KMS-11 (cell line): ENCODE data around the gene BANF2.

ENCODE experiments used
- H2AFZ ChIP-seq: fragments of 200-600 bp; sonication (generic); 2 replicates; pipeline ENCODE4 v1.6.1; 2016; ENCODE audit warnings: antibody characterized with exemption, mixed run types, low read depth
- H3K27ac ChIP-seq: fragments of 200-600 bp; sonication (generic); 2 replicates; pipeline ENCODE4 v1.6.1; 2016; ENCODE audit warnings: mild to moderate bottlenecking, mixed run types
- H3K27me3 ChIP-seq: fragments of 200-600 bp; sonication (generic); 2 replicates; pipeline ENCODE4 v1.6.1; 2017; ENCODE audit warnings: mild to moderate bottlenecking, low read depth, mixed run types, moderate library complexity; ENCODE audit not compliant: insufficient read depth
- H3K36me3 ChIP-seq: fragments of 200-600 bp; sonication (generic); 2 replicates; pipeline ENCODE4 v1.6.1; 2017; ENCODE audit warnings: mild to moderate bottlenecking, mixed run types; ENCODE audit not compliant: insufficient read depth
- H3K4me1 ChIP-seq: fragments of 200-600 bp; sonication (generic); 2 replicates; pipeline ENCODE4 v1.6.1; 2016; ENCODE audit warnings: mild to moderate bottlenecking, low read depth, mixed run types; ENCODE audit not compliant: poor library complexity, severe bottlenecking
- H3K4me2 ChIP-seq: fragments of 200-600 bp; sonication (generic); 2 replicates; pipeline ENCODE4 v1.7.0; 2016; ENCODE audit warnings: mild to moderate bottlenecking, mixed run types
- H3K4me3 ChIP-seq: fragments of 200-600 bp; sonication (generic); IDR thresholded peaks from 2 replicates; pipeline ENCODE4 v1.6.1; 2017; ENCODE audit warnings: low read depth, low read length, mixed read lengths; ENCODE audit not compliant: insufficient read depth
- H3K79me2 ChIP-seq: fragments of 200-600 bp; sonication (generic); 2 replicates; pipeline ENCODE4 v1.6.1; 2016; ENCODE audit warnings: low read depth, mixed run types; ENCODE audit not compliant: insufficient read depth
- H3K9ac ChIP-seq: fragments of 200-600 bp; sonication (generic); 2 replicates; pipeline ENCODE4 v1.6.1; 2016; ENCODE audit warnings: mild to moderate bottlenecking, mixed run types
- H4K20me1 ChIP-seq: fragments of 200-600 bp; sonication (generic); 2 replicates; pipeline ENCODE4 v1.6.1; 2016; ENCODE audit warnings: mild to moderate bottlenecking, mixed run types; ENCODE audit not compliant: insufficient read depth
- TF ChIP-seq, protein P1 (sequence below): fragments of 200-600 bp; sonication (generic); conservative IDR thresholded peaks from 2 replicates; pipeline ENCODE4 v1.6.1; 2017; ENCODE audit warnings: low read depth, mild to moderate bottlenecking, antibody characterized with exemption, low read length, moderate library complexity, mixed read lengths

BANF2 gene

DNA sequence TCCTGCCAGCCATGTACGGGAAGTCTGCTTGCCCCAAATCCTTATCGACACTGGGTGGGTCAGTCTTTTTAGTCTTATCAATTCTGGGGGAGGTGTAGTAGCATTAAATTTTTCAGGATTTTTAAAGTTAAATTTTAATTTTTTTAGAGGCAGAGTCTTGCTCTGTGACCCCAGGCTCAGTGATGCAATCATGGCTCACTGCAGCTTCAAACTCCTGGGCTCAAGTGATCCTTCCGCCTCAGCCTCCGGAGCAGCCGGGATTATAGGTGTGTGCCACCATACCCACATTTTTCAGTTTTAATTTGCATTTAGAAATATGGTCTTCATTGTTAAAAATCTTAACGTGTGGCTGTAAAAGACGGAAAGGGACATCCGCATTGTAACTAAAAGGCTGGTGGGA is 51.9 kb downstream of the BANF2 start:
- TF ChIP-seq, protein P1, sequence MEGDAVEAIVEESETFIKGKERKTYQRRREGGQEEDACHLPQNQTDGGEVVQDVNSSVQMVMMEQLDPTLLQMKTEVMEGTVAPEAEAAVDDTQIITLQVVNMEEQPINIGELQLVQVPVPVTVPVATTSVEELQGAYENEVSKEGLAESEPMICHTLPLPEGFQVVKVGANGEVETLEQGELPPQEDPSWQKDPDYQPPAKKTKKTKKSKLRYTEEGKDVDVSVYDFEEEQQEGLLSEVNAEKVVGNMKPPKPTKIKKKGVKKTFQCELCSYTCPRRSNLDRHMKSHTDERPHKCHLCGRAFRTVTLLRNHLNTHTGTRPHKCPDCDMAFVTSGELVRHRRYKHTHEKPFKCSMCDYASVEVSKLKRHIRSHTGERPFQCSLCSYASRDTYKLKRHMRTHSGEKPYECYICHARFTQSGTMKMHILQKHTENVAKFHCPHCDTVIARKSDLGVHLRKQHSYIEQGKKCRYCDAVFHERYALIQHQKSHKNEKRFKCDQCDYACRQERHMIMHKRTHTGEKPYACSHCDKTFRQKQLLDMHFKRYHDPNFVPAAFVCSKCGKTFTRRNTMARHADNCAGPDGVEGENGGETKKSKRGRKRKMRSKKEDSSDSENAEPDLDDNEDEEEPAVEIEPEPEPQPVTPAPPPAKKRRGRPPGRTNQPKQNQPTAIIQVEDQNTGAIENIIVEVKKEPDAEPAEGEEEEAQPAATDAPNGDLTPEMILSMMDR, result no peak
- Histone ChIP-seq H3K4me3 (no peak overlapping the region), H3K4me1 (no peaks in the 10 kb centered on the region), H3K36me3 (no peaks in the 10 kb centered on the region), H3K4me2 (no peak overlapping the region), H3K9ac (no peak overlapping the region), H3K27me3 (no peaks in the 10 kb centered on the region), H4K20me1 (no peaks in the 10 kb centered on the region), H3K79me2 (no peaks in the 10 kb centered on the region), H2AFZ (no peak overlapping the region), H3K27ac (no peak overlapping the region)

DNA sequence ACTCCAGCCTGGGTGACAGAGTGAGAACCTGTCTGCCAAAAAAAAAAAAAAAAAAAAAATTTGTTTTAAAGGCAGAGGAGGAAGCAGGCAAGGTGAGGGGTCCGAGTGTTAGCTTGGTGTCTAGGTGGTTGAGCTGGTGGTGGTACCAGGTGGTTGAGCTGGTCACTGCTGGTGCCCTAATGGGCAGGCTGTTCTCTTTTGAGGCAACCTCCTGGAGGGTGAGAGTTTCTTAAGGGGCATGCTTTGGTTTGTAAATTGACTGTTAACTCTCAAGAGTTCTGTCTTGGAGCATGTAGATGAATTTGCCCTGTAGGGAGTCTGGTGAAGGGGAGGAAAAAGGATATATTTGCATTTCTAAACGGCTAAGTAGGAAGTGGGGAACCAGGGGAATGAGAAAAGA is 52.7 kb downstream of the BANF2 start:
- no peak overlapping the region for H2AFZ ChIP-seq
- no peaks in the 10 kb centered on the region for H3K27me3 ChIP-seq
- no peak overlapping the region for H3K4me3 ChIP-seq
- no peak overlapping the region for H3K4me2 ChIP-seq
- no peaks in the 10 kb centered on the region for H3K36me3 ChIP-seq
- no peaks in the 10 kb centered on the region for H4K20me1 ChIP-seq
- H3K4me1 ChIP-seq, result no peaks in the 10 kb centered on the region
- H3K9ac ChIP-seq, result no peak overlapping the region
- no peaks in the 10 kb centered on the region for H3K79me2 ChIP-seq
- H3K27ac ChIP-seq, result no peak overlapping the region
- TF ChIP-seq, protein P1, result no peak

DNA sequence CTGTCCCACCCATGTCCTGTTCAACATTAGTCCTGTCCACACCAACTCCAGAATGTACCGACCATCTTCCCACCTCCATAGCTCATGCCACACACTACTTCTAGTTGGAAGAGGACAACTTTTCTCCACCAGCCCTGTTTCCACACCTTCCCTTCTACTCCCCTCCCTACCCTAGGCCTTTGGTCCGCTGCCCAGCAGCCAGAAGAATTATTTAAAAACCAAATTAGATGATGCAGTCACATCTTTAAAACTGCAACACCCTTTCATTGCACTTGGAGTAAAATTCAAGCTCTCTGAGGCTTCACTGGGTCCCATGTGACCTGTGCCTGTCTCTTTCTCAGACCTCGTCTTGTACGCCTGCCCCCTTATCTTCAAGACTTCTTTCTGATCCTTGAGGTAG is 53.8 kb downstream of the BANF2 start:
- Histone ChIP-seq H3K4me2 (no peak overlapping the region), H3K4me3 (no peak overlapping the region), H3K36me3 (no peaks in the 10 kb centered on the region), H3K9ac (no peak overlapping the region), H3K27ac (no peak overlapping the region), H3K4me1 (no peaks in the 10 kb centered on the region), H2AFZ (no peak overlapping the region), H4K20me1 (no peaks in the 10 kb centered on the region), H3K27me3 (no peaks in the 10 kb centered on the region), H3K79me2 (no peaks in the 10 kb centered on the region)
- TF ChIP-seq, protein P1, result no peak

DNA sequence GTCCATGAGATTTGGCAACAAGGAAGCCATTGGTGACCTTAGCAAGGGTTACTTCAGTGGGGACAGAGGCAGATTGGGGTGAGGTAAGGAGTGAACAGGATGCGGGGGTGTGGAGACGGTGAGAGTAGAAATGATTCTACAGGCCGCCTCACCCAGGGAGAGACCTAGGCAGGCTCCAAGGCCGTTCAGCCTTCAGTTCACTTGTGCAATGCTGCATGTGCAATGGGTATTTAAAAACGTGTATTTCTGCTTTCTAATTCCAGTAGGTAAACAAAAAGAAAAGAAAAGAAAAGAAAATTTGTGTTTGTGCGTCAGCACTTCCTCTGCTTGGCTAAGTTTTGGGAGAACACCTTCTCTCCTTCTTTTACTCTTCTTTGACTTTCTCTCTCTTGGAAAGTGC is 56.8 kb downstream of the BANF2 start:
- H4K20me1 ChIP-seq, result no peaks in the 10 kb centered on the region

More for the DNA sequence above, 56.8 kb downstream of the BANF2 start:
- no peaks in the 10 kb centered on the region for H3K79me2 ChIP-seq
- no peak overlapping the region for H3K4me2 ChIP-seq
- H3K27me3 ChIP-seq, result no peaks in the 10 kb centered on the region
- H3K9ac ChIP-seq, result no peak overlapping the region
- no peaks in the 10 kb centered on the region for H3K36me3 ChIP-seq
- H2AFZ ChIP-seq, result no peak overlapping the region
- H3K4me1 ChIP-seq, result peaks cover 3% of the 10 kb centered on the region
- no peak overlapping the region for H3K27ac ChIP-seq
- TF ChIP-seq, protein P1, result no peak
- no peak overlapping the region for H3K4me3 ChIP-seq
